ENCODE measurements around the gene PPP1R3F. TPM values are rescaled to one million over a fixed set of nuclear protein-coding genes. Genes with fewer than 3 reads are reported as not detected.

Gene PPP1R3F
- total and polyA plus RNA-seq, 9 of the 15 experiments (the other 6 are each of a cell fraction or from before 2014, with no cell fraction given), result 0.03 to 0.91 (median 0.43) TPM; not detected in 1

DNA sequence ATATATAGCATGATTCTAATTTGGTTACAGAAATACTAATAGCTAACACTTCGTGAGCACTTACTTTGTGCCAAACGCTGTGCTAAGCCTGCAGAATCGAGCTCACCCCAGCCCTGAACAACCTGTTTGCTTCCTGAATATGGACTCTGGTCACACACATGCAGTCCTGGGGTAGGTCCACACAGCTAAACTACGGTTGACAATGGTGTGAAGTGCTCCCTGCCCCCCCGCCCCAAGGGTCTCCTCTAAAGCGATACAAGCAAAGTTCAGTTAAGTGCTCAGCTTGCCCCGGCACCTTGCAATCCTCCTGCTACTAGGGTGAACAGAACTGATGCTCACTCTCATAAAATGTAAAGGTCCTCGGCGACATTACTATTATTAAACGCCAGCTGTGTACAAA, 6.0 kb upstream of the PPP1R3F start:
- H2AFZ ChIP-seq (ENCODE audit: low read depth, low read length), result 0 out of 2 replicates have a peak overlapping the region, but pooled peaks have one; percentile 7
- no peaks in the 10 kb centered on the region for H3K27me3 ChIP-seq (ENCODE audit: control insufficient read depth in 2 of 2, insufficient read depth in 2 of 2, low read length in 2 of 2)
- CTCF ChIA-PET (ENCODE audit: low intra/inter-chr PET ratio), result no interaction called here
- 27% methylated on average over 5 of the region's 10 CpGs for WGBS (ENCODE audit: insufficient coverage, low coverage, missing lambda C conversion rate)
- intact Hi-C loops (cut with micrococcal nuclease), result no loop called here
- no peak for FAIRE-seq
- H3K4me2 ChIP-seq (ENCODE audit: insufficient read depth, low read length), result no peak overlapping the region
- POLR2A ChIA-PET, result interaction anchor here (0.9 to 1.0 kb wide), 2 partner anchors 10 to 14 kb away, joined by 3 read pairs; no protein-coding TSS in a partner anchor
- in situ Hi-C loops (cut with MboI), result no loop called here
- DNase-seq (ENCODE audit: extremely low read depth in 1 of 4, low spot score in 3 of 4), result no peak
- no peaks in the 10 kb centered on the region for H3K36me3 ChIP-seq (ENCODE audit: control insufficient read depth, insufficient read depth, low read length)
- H3K27ac ChIP-seq (ENCODE audit: extremely low read depth, low read depth, low read length), result no peak overlapping the region
- BruUV-seq (replicated peaks), result no TSS peak
- ATAC-seq, result no peak
- no peak overlapping the region for H3K4me3 ChIP-seq
- H4K20me1 ChIP-seq (replicated peaks; ENCODE audit: control insufficient read depth, insufficient read depth, low read length), result no peaks in the 10 kb centered on the region
- no peaks in the 10 kb centered on the region for H3K9me3 ChIP-seq (replicated peaks; ENCODE audit: control insufficient read depth, insufficient read depth, low read depth, low read length)
- no peaks in the 10 kb centered on the region for H3K9me1 ChIP-seq (ENCODE audit: control insufficient read depth, insufficient read depth, low read length)
- no peak overlapping the region for H3K9ac ChIP-seq (ENCODE audit: insufficient read depth in 1 of 2, low read depth in 2 of 2, low read length in 2 of 2)
- no peaks in the 10 kb centered on the region for H3K79me2 ChIP-seq (ENCODE audit: control insufficient read depth, insufficient read depth, low read length)
- TF ChIP-seq HDGF (IDR thresholded peaks at IDR 0.05) (no peak), ZNF143 (CRISPR knock-in tag; IDR thresholded peaks at IDR 0.05) (no peak), ZC3H4 (CRISPR knock-in tag; IDR thresholded peaks at IDR 0.05; ENCODE audit: borderline replicate concordance) (no peak), SOX6 (IDR thresholded peaks at IDR 0.05) (no peak), FOXJ2 (tag; IDR thresholded peaks at IDR 0.05) (no peak), ARID2 (IDR thresholded peaks at IDR 0.05) (no peak), YBX1 (IDR thresholded peaks at IDR 0.05) (no peak), ZBTB7A (IDR thresholded peaks at IDR 0.05; ENCODE audit: borderline replicate concordance, control insufficient read depth, low read depth, low read length) (no peak), GATAD2A (IDR thresholded peaks at IDR 0.05) (no peak), HNRNPH1 (optimal IDR thresholded peaks at IDR 0.05; ENCODE audit: low read depth, low read length) (no peak), ZSCAN29 (IDR thresholded peaks at IDR 0.05) (no peak), NEUROD1 (IDR thresholded peaks at IDR 0.05; ENCODE audit: borderline replicate concordance, low read depth, low read length, partially characterized antibody) (no peak), IRF2 (CRISPR knock-in tag; IDR thresholded peaks at IDR 0.05) (no peak), ZNF24 (IDR thresholded peaks at IDR 0.05) (no peak), NONO (IDR thresholded peaks at IDR 0.05; ENCODE audit: low read depth in 2 of 2, low read length in 1 of 2) (no peak), HNRNPK (IDR thresholded peaks at IDR 0.05; ENCODE audit: low read depth, low read length, poor library complexity, severe bottlenecking) (no peak)
- TF ChIP-seq, protein P1, sequence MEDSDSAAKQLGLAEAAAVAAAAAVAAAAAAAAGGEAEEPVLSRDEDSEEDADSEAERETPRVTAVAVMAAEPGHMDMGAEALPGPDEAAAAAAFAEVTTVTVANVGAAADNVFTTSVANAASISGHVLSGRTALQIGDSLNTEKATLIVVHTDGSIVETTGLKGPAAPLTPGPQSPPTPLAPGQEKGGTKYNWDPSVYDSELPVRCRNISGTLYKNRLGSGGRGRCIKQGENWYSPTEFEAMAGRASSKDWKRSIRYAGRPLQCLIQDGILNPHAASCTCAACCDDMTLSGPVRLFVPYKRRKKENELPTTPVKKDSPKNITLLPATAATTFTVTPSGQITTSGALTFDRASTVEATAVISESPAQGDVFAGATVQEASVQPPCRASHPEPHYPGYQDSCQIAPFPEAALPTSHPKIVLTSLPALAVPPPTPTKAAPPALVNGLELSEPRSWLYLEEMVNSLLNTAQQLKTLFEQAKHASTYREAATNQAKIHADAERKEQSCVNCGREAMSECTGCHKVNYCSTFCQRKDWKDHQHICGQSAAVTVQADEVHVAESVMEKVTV (CRISPR knock-in tag; IDR thresholded peaks at IDR 0.05), result no peak
- TF ChIP-seq, protein P2, sequence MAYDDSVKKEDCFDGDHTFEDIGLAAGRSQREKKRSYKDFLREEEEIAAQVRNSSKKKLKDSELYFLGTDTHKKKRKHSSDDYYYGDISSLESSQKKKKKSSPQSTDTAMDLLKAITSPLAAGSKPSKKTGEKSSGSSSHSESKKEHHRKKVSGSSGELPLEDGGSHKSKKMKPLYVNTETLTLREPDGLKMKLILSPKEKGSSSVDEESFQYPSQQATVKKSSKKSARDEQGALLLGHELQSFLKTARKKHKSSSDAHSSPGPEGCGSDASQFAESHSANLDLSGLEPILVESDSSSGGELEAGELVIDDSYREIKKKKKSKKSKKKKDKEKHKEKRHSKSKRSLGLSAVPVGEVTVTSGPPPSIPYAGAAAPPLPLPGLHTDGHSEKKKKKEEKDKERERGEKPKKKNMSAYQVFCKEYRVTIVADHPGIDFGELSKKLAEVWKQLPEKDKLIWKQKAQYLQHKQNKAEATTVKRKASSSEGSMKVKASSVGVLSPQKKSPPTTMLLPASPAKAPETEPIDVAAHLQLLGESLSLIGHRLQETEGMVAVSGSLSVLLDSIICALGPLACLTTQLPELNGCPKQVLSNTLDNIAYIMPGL (CRISPR knock-in tag; IDR thresholded peaks at IDR 0.05), result no peak
- peaks cover 0 to 5% of the 10 kb centered on the region in 2 experiments; a peak in 1 of 5 replicates for H3K4me1 ChIP-seq (replicated peaks in 1 of 2; ENCODE audit: control insufficient read depth in 2 of 2, insufficient read depth in 2 of 2, low read length in 2 of 2)

Measured in K562 (cell line).